ENCODE results near the gene CCDC187. TPM values are rescaled to one million over a fixed set of nuclear protein-coding genes. Genes with fewer than 3 reads are reported as not detected.

CCDC187 gene
- total RNA-seq, 2 donors from 2014 or later, result 0.02 TPM; not detected in 1

DNA sequence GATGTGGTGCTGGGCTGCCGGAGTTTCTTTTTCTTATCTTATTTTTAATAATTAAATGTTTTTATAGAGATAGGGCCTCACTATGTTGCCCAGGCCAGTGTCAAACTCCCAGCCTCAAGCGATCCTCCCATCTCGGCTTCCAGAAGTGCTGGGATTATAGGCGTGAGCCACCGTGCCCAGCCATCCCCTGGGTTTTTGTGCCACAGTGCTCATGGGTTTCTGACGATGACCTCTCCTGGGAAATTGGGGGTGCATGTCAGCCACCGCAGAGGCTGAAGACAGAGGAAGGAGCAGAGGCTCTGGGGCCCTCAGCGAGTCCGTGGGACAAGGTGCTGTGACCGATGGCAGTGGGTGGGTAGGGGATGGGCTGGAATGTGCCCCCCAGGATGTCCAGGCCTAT, 37.9 kb upstream of the CCDC187 start:
- H3K27ac Mint-ChIP-seq, result no peak overlapping the region
- H3K9me3 Mint-ChIP-seq, result no peaks in the 10 kb centered on the region
- DNase-seq (ENCODE audit: low spot score in 2 of 2) (no peak), ATAC-seq (no peak)
- H3K36me3 Mint-ChIP-seq, result no peaks in the 10 kb centered on the region

DNA sequence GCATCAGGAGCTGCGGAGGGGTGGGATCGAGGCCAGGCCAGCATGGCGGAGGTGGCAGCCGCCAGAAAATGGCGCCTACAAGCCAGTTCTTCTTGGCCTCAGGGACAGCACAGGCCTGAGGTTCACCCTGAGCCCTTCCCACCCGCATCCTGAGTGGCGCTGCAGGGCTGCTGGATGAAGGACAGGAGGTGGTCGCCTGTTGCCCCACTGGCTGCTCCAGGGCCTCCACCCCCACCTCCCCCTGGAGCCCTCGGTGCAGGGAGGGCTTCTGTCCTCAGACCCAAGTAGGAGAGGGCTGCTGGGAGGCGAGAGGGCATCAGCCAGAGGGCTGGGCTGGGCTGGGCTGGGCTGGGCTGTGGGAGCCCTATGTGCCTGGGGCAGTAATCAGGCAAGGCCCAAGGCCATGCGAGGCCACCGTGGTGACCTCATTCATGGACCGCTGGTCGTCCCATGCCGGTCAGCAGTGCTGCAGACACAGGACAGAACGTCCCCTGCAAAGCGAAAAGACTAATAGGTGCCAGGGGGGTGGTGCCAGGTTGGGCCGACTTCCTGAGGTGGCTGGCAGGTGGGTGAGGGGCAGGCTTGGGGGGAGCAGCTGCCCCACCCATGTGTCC, 37.3 kb upstream of the CCDC187 start:
- no peak for ATAC-seq
- DNase-seq (ENCODE audit: low spot score in 2 of 2), result no peak
- Mint-ChIP-seq H3K9me3 (no peaks in the 10 kb centered on the region), H3K36me3 (no peaks in the 10 kb centered on the region), H3K27ac (no peak overlapping the region)

DNA sequence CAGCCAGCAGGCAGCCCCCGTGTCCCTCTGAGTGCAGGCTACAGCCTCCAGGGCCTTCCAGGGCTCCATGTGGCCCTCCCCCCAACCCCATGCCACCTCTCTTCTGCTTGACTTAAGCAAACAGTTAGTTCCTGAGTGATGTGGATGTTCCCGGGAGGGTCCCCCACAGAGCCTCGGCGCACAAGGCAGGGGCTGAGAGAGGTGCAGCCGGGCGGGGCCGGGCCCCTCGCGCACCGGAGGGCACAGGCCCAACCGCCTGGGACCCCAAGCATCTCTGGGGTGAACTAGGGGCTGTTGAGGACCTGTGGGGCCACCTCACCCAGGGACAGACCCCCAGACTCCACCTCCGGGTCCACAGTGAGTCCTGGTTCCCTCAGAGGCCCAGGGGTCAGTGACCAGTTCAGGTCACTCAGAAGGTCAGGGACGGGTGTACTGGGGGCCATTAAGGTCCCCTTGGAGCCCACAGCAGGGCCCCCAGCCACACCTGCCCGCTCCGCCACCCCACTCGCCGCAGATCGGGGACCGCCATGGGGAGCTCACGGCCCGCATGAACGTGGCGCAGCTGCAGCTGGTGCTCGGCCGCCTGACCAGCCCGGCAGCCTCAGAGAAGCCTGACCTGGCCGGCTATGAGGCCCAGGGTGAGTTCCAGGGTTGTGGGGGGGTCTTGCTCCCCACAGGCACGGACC, 36.6 kb upstream of the CCDC187 start:
- H3K36me3 Mint-ChIP-seq, result no peaks in the 10 kb centered on the region
- no peaks in the 10 kb centered on the region for H3K9me3 Mint-ChIP-seq
- no peak overlapping the region for H3K27ac Mint-ChIP-seq
- DNase-seq (ENCODE audit: low spot score in 2 of 2), result no peak
- no peak for ATAC-seq

DNA sequence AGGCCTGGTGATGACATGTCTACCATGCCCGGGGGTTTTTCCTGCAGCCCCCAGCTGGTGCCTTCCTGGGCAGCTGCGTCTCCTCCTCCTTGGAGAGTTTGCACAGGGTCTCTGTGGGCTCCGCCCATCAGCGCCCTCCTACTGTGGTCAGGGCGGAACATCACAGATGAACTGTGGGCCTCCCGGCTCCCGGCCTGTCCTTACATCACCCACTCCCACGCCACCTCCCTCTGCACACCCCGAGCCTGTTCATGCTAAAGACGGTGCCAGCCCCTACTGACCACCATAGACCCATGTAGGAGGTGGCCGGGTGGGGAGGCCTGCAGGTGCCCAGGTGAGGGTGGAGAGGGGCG, 36.0 kb upstream of the CCDC187 start:
- DNase-seq (ENCODE audit: low spot score in 2 of 2), result no peak
- Mint-ChIP-seq H3K36me3 (no peaks in the 10 kb centered on the region), H3K27ac (no peak overlapping the region), H3K9me3 (no peaks in the 10 kb centered on the region)
- no peak for ATAC-seq

DNA sequence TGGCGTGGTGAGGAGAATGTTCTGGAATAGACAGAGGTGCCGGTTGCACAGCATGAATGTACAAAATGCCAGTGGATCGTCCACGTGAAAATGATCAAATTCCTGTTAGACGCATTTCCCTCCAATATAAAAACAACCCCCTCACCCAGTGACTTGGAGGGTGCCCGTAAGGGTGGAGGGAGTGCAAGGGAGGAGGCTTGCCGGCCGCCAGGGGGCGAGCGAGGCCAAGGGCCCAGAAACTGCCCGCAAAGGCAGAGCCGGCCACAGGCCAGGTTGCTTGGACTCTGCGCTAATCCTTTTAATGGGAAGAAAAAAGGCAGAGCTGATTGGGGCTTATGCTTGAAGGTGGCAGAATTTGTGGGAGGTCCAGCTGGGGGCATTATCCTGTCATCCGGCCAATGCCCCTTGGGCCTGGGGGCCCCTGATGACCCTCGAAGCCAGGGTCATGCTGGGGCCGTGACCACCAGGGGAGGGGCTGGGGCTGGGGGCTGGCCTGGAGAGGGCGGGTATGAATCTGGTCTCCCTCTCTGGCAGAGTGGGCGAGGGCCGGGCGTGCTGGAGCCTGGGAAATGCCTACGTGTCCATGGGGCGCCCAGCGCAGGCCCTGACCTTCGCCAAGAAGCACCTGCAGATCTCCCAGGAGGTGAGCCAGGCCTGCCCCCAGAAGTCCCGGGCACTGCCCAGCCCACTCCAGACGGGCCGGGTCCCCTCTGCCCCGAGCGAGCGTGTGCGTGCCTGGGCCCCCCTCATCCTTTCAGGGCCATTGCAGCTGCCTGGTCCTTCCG, 35.5 kb upstream of the CCDC187 start:
- DNase-seq (ENCODE audit: low spot score in 2 of 2) (peak in 1 of 2 donors; percentile 43), ATAC-seq (peak in 1 of 2 donors; percentile 62)
- H3K27ac Mint-ChIP-seq, result peak overlapping the region in 1 of 2 donors; percentile 74
- H3K9me3 Mint-ChIP-seq, result no peaks in the 10 kb centered on the region
- H3K36me3 Mint-ChIP-seq, result no peaks in the 10 kb centered on the region

DNA sequence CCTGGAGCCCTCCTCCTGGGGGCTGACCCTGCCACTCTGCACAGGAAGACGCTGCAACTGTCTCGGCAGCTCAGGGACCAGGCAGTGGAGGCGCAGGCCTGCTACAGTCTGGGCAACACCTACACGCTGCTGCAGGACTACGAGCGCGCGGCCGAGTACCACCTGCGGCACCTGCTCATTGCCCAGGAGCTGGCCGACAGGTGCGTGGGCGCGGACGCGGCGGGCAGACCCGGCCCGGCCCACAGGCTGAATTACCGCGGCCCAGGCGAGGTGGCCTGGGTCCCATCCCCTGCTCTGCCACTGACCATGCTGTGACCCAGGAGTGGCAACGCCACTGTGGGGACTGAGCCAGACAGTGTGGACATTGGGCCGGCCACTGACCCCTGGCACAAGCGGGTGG, 34.6 kb upstream of the CCDC187 start:
- DNase-seq (ENCODE audit: low spot score in 2 of 2) (no peak), ATAC-seq (no peak)
- Mint-ChIP-seq H3K9me3 (no peaks in the 10 kb centered on the region), H3K36me3 (no peaks in the 10 kb centered on the region), H3K27ac (no peak overlapping the region)

DNA sequence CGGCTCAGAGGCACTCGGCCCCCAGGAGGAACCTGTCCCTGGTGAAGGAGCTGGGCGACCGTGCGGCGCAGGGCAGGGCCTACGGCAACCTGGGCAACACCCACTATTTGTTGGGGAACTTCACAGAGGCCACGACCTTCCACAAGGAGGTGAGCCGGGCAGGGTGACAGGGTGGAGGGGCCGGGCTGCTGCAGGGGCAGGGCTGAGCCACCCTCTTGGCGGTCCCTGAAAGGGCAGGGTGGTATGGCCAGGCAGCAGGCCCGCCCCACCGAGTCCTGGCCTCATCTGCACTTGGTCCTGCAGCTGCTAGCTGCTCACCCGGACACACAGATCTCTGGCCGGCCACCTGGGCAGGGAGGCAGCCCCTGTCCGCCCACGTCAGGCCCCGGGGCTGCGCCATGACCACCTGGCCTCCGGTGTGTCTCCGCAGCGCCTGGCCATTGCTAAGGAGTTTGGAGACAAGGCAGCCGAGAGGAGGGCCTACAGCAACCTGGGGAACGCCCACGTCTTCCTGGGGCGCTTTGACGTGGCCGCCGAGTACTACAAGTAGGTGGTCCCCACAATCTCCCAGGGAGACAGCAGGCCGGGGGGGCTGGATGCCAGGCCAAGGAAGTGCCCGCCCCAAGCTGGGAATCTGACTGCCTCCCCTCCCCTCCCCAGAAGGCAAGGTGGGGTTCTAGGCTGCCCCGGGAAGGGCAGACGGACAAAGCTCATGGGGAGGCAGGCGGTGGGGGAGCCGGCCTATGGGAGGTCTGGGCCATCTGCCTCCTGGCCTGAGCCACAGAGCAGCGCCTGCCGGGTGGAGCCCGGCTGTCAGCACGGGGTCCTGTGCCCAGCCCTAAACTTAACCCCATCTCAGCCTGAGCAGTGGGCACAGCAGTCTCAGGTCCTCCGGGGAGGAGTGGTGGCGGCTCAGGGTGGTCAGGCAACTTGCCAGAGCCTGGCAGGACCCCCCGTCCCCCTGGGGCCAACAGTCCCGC, 33.8 kb upstream of the CCDC187 start:
- no peak for DNase-seq (ENCODE audit: low spot score in 2 of 2)
- Mint-ChIP-seq H3K27ac (no peak overlapping the region), H3K9me3 (no peaks in the 10 kb centered on the region), H3K36me3 (no peaks in the 10 kb centered on the region)
- ATAC-seq, result no peak

DNA sequence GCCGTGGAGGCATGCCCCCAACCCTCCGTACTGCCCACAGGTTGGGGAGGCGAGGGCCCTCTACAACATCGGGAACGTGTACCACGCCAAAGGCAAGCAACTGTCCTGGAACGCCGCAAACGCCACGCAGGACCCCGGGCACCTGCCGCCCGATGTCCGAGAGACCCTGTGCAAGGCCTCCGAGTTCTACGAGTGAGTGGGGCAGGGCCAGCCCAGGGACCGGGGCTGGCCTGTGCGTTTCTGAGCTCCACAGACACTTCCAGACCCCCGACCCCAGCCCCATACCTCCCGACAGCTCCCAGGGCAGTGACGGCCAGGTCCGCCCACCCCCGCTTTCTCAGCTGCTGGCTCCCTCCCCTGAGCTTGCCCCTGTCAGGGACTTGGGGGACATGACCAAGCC, 33.0 kb upstream of the CCDC187 start:
- no peak for ATAC-seq
- H3K27ac Mint-ChIP-seq, result no peak overlapping the region
- no peaks in the 10 kb centered on the region for H3K9me3 Mint-ChIP-seq
- DNase-seq (ENCODE audit: low spot score in 2 of 2), result no peak
- no peaks in the 10 kb centered on the region for H3K36me3 Mint-ChIP-seq

DNA sequence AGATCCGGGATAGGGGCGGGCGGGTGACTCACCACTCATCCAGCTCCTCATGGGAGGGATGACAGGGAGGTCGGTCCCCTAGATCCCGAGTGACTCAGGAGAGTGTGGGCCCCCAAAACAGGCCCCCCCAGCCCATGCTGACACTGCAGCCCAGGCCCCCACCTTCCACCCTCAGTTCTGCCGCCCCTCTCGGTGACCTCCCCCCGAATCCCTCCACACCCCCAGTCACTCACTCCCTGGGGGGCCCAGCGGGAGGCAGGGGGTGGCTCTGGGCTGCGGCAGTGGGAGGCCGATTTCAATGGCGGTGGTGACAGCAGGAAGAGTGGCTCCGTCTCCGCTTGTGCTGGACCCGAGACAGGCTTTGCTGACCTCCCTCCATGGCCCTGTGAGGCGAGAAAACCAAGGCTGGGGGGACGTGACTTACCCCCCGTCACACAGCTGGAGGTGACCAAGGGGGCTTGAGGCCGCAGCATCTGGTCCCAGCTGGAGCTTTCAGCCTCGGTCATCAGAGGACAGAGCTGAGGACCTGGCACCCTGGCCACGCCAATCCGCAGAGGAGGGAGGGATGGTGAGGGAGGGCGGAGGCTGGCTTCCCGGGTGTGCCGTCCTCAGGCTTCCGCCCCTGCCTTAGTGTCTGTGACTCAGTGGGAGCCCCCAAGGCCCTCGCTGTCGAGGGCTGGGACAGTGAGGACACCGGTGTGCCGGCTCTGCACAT, 32.4 kb upstream of the CCDC187 start:
- ATAC-seq, result no peak
- DNase-seq (ENCODE audit: low spot score in 2 of 2), result no peak
- Mint-ChIP-seq H3K9me3 (no peaks in the 10 kb centered on the region), H3K36me3 (no peaks in the 10 kb centered on the region), H3K27ac (no peak overlapping the region)

DNA sequence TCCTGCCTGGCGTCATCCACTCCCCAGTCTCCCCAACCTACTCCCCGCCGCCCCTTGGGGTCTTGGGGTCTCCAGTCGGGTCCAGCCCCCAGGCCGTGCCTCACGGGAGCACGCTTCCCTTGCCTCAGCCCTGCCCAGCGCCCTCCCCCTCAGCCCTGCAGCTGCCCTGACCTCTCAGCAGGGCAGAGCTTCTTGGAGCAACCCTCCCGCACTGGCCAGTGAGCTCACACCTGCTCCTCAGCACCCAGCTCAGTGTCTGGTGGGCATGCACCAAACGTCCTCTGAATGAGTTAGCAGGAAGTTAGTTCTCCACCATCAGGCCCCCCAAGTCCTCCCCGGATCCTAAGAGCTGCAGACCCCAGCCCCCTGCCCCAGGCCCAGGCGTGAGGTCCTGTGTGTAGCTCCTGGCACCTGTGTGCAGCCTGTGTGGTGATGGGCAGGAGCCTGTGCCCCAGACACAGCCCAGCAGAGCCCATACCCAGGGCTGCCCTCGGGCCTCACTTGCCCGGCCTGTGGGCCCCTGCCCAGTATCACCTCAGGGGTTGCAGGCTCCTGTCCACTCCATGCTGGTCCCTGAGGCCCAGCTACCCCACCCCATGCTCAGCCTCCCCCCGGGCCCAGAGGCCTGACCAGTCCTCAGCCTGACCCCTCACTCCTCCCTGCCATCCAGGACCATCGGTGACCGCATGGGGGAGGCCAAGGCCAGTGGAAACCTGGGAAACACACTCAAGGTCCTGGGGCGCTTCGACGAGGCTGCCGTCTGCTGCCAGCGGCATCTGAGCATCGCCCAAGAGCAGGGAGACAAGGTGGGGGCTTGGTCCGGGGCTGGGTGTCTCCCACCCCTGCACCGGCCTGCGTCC, 31.6 kb upstream of the CCDC187 start:
- Mint-ChIP-seq H3K27ac (no peak overlapping the region), H3K36me3 (no peaks in the 10 kb centered on the region), H3K9me3 (no peaks in the 10 kb centered on the region)
- ATAC-seq, result no peak
- DNase-seq (ENCODE audit: low spot score in 2 of 2), result no peak

DNA sequence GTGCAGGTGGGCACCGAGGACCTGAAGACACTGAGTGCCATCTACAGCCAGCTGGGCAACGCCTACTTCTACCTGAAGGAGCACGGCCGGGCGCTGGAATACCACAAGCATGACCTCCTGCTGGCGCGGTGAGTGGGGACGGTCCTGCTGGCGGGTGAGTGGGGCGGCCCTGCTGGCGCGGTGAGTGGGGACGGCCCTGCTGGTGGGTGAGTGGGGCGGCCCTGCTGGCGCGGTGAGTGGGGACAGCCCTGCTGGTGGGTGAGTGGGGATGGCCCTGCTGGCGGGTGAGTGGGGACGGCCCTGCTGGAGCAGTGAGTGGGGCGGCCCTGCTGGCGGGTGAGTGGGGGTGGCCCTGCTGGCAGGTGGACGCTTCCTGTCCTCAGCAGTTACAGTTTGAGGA, 30.6 kb upstream of the CCDC187 start:
- no peak for ATAC-seq
- Mint-ChIP-seq H3K27ac (no peak overlapping the region), H3K36me3 (no peaks in the 10 kb centered on the region), H3K9me3 (no peaks in the 10 kb centered on the region)
- DNase-seq (ENCODE audit: low spot score in 2 of 2), result no peak

DNA sequence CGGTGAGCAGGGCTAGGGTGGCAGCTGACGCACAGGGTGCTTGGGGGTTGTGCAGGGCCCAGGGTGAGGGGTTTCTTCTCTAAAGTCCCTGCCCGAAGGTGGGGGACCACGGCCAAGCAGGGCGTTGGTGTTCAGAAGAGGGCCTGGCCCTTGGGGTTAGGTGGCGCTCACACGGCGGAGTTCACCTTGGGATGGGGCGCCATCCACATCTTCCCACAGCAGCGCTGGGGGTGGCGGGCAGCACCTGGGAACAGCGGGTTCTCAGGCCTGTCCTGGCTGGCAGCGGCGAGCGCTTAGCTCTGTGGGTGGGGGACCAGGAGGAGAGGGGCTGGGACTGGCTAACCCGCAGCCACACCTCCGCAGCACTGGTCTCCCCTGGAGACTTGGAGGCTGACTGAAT, 29.6 kb upstream of the CCDC187 start:
- no peak for ATAC-seq
- DNase-seq (ENCODE audit: low spot score in 2 of 2), result no peak
- Mint-ChIP-seq H3K9me3 (no peaks in the 10 kb centered on the region), H3K27ac (no peak overlapping the region), H3K36me3 (no peaks in the 10 kb centered on the region)

DNA sequence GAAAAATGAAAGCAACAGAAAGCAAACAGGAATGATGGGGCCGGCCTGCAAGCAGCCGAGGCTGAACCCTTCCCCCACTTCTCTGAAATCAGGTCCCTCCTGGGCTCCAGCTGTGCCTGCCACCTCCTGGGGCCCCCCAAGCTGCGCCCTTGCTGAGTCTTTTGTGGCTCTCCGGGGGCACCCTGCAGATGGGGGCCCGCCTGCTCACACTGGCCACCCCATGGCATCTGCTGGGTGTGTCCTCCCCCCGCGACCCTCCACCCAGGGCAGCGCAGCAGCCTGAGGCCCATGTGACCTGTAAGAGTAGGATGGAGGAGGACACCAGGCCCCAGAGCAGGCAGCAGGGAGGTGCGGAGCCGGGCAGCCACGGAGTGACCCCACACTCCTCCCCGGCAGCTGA, 29.2 kb upstream of the CCDC187 start:
- Mint-ChIP-seq H3K36me3 (no peaks in the 10 kb centered on the region), H3K27ac (no peak overlapping the region), H3K9me3 (no peaks in the 10 kb centered on the region)
- DNase-seq (ENCODE audit: low spot score in 2 of 2) (no peak), ATAC-seq (no peak)

DNA sequence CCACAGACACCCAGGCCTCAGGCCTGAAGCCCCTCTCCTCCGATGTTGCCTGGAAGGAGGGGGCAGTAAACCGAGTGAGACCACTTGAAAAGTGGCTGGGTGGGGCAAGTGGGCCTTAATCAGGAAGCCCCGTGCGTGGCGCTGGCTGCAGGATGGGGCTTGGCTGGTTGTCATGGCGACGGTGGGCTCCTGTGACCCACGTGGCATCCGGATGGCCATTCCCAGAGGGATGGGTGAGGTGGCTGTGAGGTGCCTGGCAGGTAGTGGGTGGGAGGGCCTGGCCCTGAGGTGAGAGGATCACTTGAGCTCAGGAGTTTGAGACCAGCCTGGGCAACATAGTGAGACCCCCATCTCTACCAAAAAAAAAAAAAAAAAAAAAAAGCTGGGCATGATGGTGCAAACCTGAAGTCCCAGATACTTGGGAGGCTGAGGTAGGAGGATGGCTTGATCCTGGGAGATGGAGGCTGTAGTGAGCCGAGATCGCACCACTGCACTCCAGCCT, 28.6 kb upstream of the CCDC187 start:
- Mint-ChIP-seq H3K36me3 (no peaks in the 10 kb centered on the region), H3K9me3 (no peaks in the 10 kb centered on the region), H3K27ac (peak overlapping the region in 1 of 2 donors; percentile 4)
- ATAC-seq (no peak), DNase-seq (ENCODE audit: low spot score in 2 of 2) (no peak)

Data from activated naive CD4-positive, alpha-beta T cell treated with anti-CD3 and anti-CD28 coated beads, Interleukin-2, amount 50 U/mL, for 72 hours (primary cell).